H1 (cell line): ENCODE measurements around the gene PRRG2. TPM values are rescaled to one million over a fixed set of nuclear protein-coding genes. Genes with fewer than 3 reads are reported as not detected.

Experiments used
- CTCF ChIA-PET: fragments of 300-600 bp; sonication (Branson Sonifier 250); formaldehyde crosslinking; loops from one replicate; lab custom pipeline; 2021; ENCODE audit not compliant: partially characterized antibody; lab: Charles Lee
- POLR2A ChIA-PET: fragments of 300-600 bp; sonication (Branson Sonifier 250); formaldehyde crosslinking; loops from one replicate; lab custom pipeline; 2021; ENCODE audit warnings: inconsistent platforms; ENCODE audit not compliant: partially characterized antibody; lab: Charles Lee
- DNase-seq, 2 experiments: peaks; one replicate each; pipeline versions ENCODE4 v3.0.0 to v3.0.0-alpha.2; 2010 to 2022; ENCODE audit warnings: low spot score in 2 of 2, low read depth in 1 of 2, mixed read lengths in 1 of 2
- FAIRE-seq: peaks from 2 replicates; lab custom pipeline; 2011; peaks lifted over from hg19 to GRCh38; lab: Jason Lieb, UNC
- H2AFZ ChIP-seq: 2 replicates; pipeline ENCODE4 v1.8.1; 2012; ENCODE audit warnings: low read length, inconsistent platforms
- H2AK5ac ChIP-seq: 2 replicates; pipeline ENCODE4 v1.6.1; 2013; ENCODE audit warnings: low read depth, low read length
- H2BK120ac ChIP-seq: replicated peaks from 2 replicates; pipeline ENCODE3; 2013; ENCODE audit warnings: low read depth, low read length, inconsistent platforms
- H2BK12ac ChIP-seq: 2 replicates; pipeline ENCODE4 v1.6.1; 2013; ENCODE audit warnings: low read depth, low read length
- H2BK15ac ChIP-seq: 2 replicates; pipeline ENCODE4 v1.6.1; 2013; ENCODE audit warnings: low read length
- H2BK20ac ChIP-seq: 2 replicates; pipeline ENCODE4 v1.6.1; 2013; ENCODE audit warnings: low read length
- H2BK5ac ChIP-seq: 2 replicates; pipeline ENCODE4 v1.6.1; 2013; ENCODE audit warnings: low read depth, low read length
- H3K14ac ChIP-seq: 2 replicates; pipeline ENCODE4 v1.6.1; 2013; ENCODE audit warnings: inconsistent platforms; ENCODE audit not compliant: insufficient read length
- H3K18ac ChIP-seq: 2 replicates; pipeline ENCODE4 v1.6.1; 2013; ENCODE audit warnings: low read length; ENCODE audit errors: extremely low read depth
- H3K23ac ChIP-seq: 2 replicates; pipeline ENCODE4 v1.6.1; 2013; ENCODE audit warnings: inconsistent platforms; ENCODE audit not compliant: insufficient read length
- H3K23me2 ChIP-seq: 2 replicates; pipeline ENCODE4 v1.6.1; 2013; ENCODE audit warnings: low read depth, low read length
- H3K27ac ChIP-seq: 2 replicates; pipeline ENCODE4 v1.6.1; 2011; ENCODE audit warnings: low read depth, low read length, inconsistent platforms
- H3K27me3 ChIP-seq, 4 experiments: replicated peaks in 1 of 4; 1 replicate in 1 of 4; 2 replicates in 3 of 4; pipeline versions ENCODE4 v1.6.1 to v1.8.1; 2011 to 2013; ENCODE audit warnings: low read length in 3 of 4, mild to moderate bottlenecking in 3 of 4, inconsistent platforms in 2 of 4, mixed read lengths in 2 of 4, moderate library complexity in 1 of 4; ENCODE audit not compliant: control insufficient read depth in 3 of 4, insufficient read depth in 3 of 4; ENCODE audit errors: extremely low read depth in 1 of 4
- H3K36me3 ChIP-seq, 4 experiments: 2 replicates each; pipeline versions ENCODE4 v1.6.1 to v1.8.1; 2011 to 2013; ENCODE audit warnings: mild to moderate bottlenecking in 4 of 4, low read length in 3 of 4, moderate library complexity in 2 of 4, control low read depth in 1 of 4, inconsistent platforms in 1 of 4; ENCODE audit not compliant: insufficient read depth in 4 of 4, control insufficient read depth in 2 of 4
- H3K4ac ChIP-seq: replicated peaks from 2 replicates; pipeline ENCODE3; 2013; ENCODE audit warnings: low read length, low read depth, mixed read lengths, inconsistent platforms; ENCODE audit not compliant: insufficient read length
- H3K4me1 ChIP-seq, 4 experiments: replicated peaks in 1 of 4; 1 replicate in 1 of 4; 2 replicates in 3 of 4; pipeline versions ENCODE4 v1.6.1 to v1.8.1; 2011 to 2013; ENCODE audit warnings: low read length in 3 of 4, inconsistent platforms in 2 of 4, mixed read lengths in 1 of 4; ENCODE audit not compliant: insufficient read depth in 4 of 4, control insufficient read depth in 3 of 4
- H3K4me2 ChIP-seq, 2 experiments: 2 replicates each; pipeline versions ENCODE4 v1.6.1 to v1.8.1; 2011 to 2013; ENCODE audit warnings: low read depth in 2 of 2, low read length in 2 of 2, control low read depth in 1 of 2, inconsistent platforms in 1 of 2, mild to moderate bottlenecking in 1 of 2; ENCODE audit not compliant: insufficient read depth in 1 of 2
- H3K4me3 ChIP-seq, 4 experiments: fragments of 200-600, 300-600 bp in 1 of 4; sonication (generic), shearing (Covaris generic), sonication (Bioruptor Twin) in 1 of 4; 2 replicates each; pipeline versions ENCODE4 v1.5.1 to v1.8.1; 2011 to 2016; ENCODE audit warnings: low read length in 4 of 4, low read depth in 3 of 4, control low read depth in 2 of 4, inconsistent platforms in 2 of 4, mild to moderate bottlenecking in 2 of 4, mixed read lengths in 1 of 4, moderate library complexity in 1 of 4; ENCODE audit not compliant: insufficient read depth in 2 of 4; ENCODE audit errors: extremely low read depth in 1 of 4
- H3K56ac ChIP-seq: replicated peaks from 2 replicates; pipeline ENCODE3; 2013; ENCODE audit warnings: low read depth, mild to moderate bottlenecking, mixed read lengths, low read length, inconsistent platforms; ENCODE audit not compliant: insufficient read length
- H3K79me1 ChIP-seq: 2 replicates; pipeline ENCODE4 v1.6.1; 2013; ENCODE audit warnings: low read depth, low read length, control low read depth
- H3K79me2 ChIP-seq, 2 experiments: 2 replicates each; pipeline versions ENCODE4 v1.6.1 to v1.8.1; 2012 to 2013; ENCODE audit warnings: low read length in 2 of 2, mild to moderate bottlenecking in 2 of 2, inconsistent platforms in 1 of 2; ENCODE audit not compliant: insufficient read depth in 2 of 2, control insufficient read depth in 1 of 2
- H3K9ac ChIP-seq, 4 experiments: replicated peaks in 1 of 4; 1 replicate in 1 of 4; 2 replicates in 3 of 4; pipeline versions ENCODE4 v1.6.1 to v1.8.1; 2011 to 2013; ENCODE audit warnings: low read depth in 3 of 4, low read length in 3 of 4, control low read depth in 2 of 4, mild to moderate bottlenecking in 2 of 4, moderate library complexity in 2 of 4, inconsistent platforms in 1 of 4; ENCODE audit errors: extremely low read depth in 1 of 4
- H3K9me3 ChIP-seq, 2 experiments: 2 replicates each; pipeline versions ENCODE4 v1.6.1 to v1.8.1; 2012 to 2013; ENCODE audit warnings: mild to moderate bottlenecking in 2 of 2, moderate library complexity in 2 of 2, control low read depth in 1 of 2, inconsistent platforms in 1 of 2, low read depth in 1 of 2, low read length in 1 of 2, mixed read lengths in 1 of 2; ENCODE audit not compliant: insufficient read depth in 2 of 2
- H4K20me1 ChIP-seq, 2 experiments: replicated peaks in 1 of 2; 2 replicates each; pipeline versions ENCODE3 to v1.8.1; 2011 to 2013; ENCODE audit warnings: inconsistent platforms in 2 of 2, low read length in 2 of 2, mild to moderate bottlenecking in 1 of 2; ENCODE audit not compliant: insufficient read depth in 2 of 2, control insufficient read depth in 1 of 2
- H4K5ac ChIP-seq: 2 replicates; pipeline ENCODE4 v1.6.1; 2013; ENCODE audit warnings: low read length, low read depth, mixed read lengths, inconsistent platforms; ENCODE audit not compliant: insufficient read length
- H4K8ac ChIP-seq: 2 replicates; pipeline ENCODE4 v1.8.0; 2013; ENCODE audit warnings: mild to moderate bottlenecking, moderate library complexity, low read length, inconsistent platforms; ENCODE audit not compliant: insufficient read depth; ENCODE audit errors: extremely low read depth
- H4K91ac ChIP-seq: replicated peaks from 2 replicates; pipeline ENCODE3; 2013; ENCODE audit warnings: low read length, mixed read lengths, inconsistent platforms; ENCODE audit not compliant: insufficient read length
- CBX8 ChIP-seq: fragments of 300-800, 300-1000 bp; sonication (generic); IDR thresholded peaks from 2 replicates; pipeline ENCODE4 v1.7.1; 2016; ENCODE audit warnings: low read depth, low read length, borderline replicate concordance
- CEBPB ChIP-seq: IDR thresholded peaks from 2 replicates; pipeline ENCODE4 v1.6.1; 2012; ENCODE audit warnings: low read depth, low read length
- CREB1 ChIP-seq: IDR thresholded peaks from 2 replicates; pipeline ENCODE4 v1.6.1; 2012; ENCODE audit warnings: inconsistent platforms
- EGR1 ChIP-seq: IDR thresholded peaks from 2 replicates; pipeline ENCODE4 v1.6.1; 2011; ENCODE audit warnings: low read depth, low read length, borderline replicate concordance
- HDAC6 ChIP-seq: IDR thresholded peaks from one replicate; pipeline ENCODE4 v1.7.1; 2012; ENCODE audit warnings: low read depth, mild to moderate bottlenecking, inconsistent platforms, low read length, moderate library complexity
- JUN ChIP-seq: IDR thresholded peaks from 2 replicates; pipeline ENCODE4 v1.6.1; 2011; ENCODE audit warnings: low read depth, mild to moderate bottlenecking, improper control_type of control experiment, low read length
- JUND ChIP-seq: IDR thresholded peaks from 2 replicates; pipeline ENCODE4 v1.6.1; 2011; ENCODE audit warnings: mild to moderate bottlenecking, improper control_type of control experiment, low read length
- RAD21 ChIP-seq, 2 experiments: IDR thresholded peaks in 1 of 2; conservative IDR thresholded peaks in 1 of 2; 2 replicates each; pipeline ENCODE4 v1.6.1; 2011; ENCODE audit warnings: low read depth in 2 of 2, low read length in 2 of 2, improper control_type of control experiment in 1 of 2, inconsistent platforms in 1 of 2, mild to moderate bottlenecking in 1 of 2, moderate library complexity in 1 of 2
- SIN3A ChIP-seq, 2 experiments: IDR thresholded peaks in 1 of 2; conservative IDR thresholded peaks in 1 of 2; 2 replicates each; pipeline ENCODE4 v1.6.1; 2011 to 2012; ENCODE audit warnings: low read length in 2 of 2, improper control_type of control experiment in 1 of 2, low read depth in 1 of 2, mild to moderate bottlenecking in 1 of 2
- SIX5 ChIP-seq: IDR thresholded peaks from 2 replicates; pipeline ENCODE4 v1.6.1; 2011; ENCODE audit warnings: mild to moderate bottlenecking, low read depth, low read length
- SP1 ChIP-seq: IDR thresholded peaks from 2 replicates; pipeline ENCODE4 v1.6.1; 2011; ENCODE audit warnings: low read depth, low read length
- SP2 ChIP-seq: IDR thresholded peaks from 2 replicates; pipeline ENCODE4 v1.6.1; 2012; ENCODE audit warnings: mild to moderate bottlenecking, low read length, inconsistent platforms
- TAF1 ChIP-seq: IDR thresholded peaks from 2 replicates; pipeline ENCODE4 v1.6.1; 2011; ENCODE audit warnings: mild to moderate bottlenecking, low read depth, low read length
- TBP ChIP-seq: IDR thresholded peaks from 2 replicates; pipeline ENCODE4 v1.6.1; 2011; ENCODE audit warnings: low read depth, low read length, improper control_type of control experiment
- YY1 ChIP-seq: IDR thresholded peaks from 2 replicates; pipeline ENCODE4 v1.6.1; 2011; ENCODE audit warnings: low read depth, mild to moderate bottlenecking, low read length
- WGBS, 2 experiments: shearing (Covaris generic) in 1 of 2; methylation state at CpG; one replicate each; pipeline versions ENCODE4 v1.1.6 to v1.1.7; 2013 to 2015; ENCODE audit warnings: low lambda C conversion rate in 2 of 2, mixed read lengths in 2 of 2, inconsistent platforms in 1 of 2, low coverage in 1 of 2, missing lambda C conversion rate in 1 of 2; ENCODE audit not compliant: insufficient replicate concordance in 2 of 2, insufficient coverage in 1 of 2, insufficient read length in 1 of 2; ENCODE audit errors: extremely low coverage in 1 of 2, missing lambda C conversion rate in 1 of 2; 5-methylcytosine and 5-hydroxymethylcytosine counted together
- polyA plus RNA-seq, 7 experiments: library from polyadenylated mRNA; depleted of rRNA in 3 of 7; stranded (reverse) in 5 of 7; unstranded in 2 of 7; fragments of >200 nt in 5 of 7; fragments of 200-250 nt in 2 of 7; gene quantifications; 1 replicate in 5 of 7; 2 replicates in 1 of 7; 4 replicates in 1 of 7; pipeline versions ENCODE4 v1.2.1 to v1.2.3, GENCODE V29; 2011 to 2013; ENCODE audit warnings: missing spikeins in 2 of 7, mixed read lengths in 2 of 7
- total RNA-seq: library from RNA; stranded (reverse); fragmentation: NEBNext Ultra II Directional; extraction: Animal tissue kit (Norgen Biotek cat#: 25700); gene quantifications from 2 replicates; pipeline ENCODE4 v1.2.1, GENCODE V29; 2021

The PRRG2 gene
- total and polyA plus RNA-seq, 2 of the 8 experiments (the other 6 are each of a cell fraction or from before 2014, with no cell fraction given) = 4.1 to 5.6 TPM

DNA sequence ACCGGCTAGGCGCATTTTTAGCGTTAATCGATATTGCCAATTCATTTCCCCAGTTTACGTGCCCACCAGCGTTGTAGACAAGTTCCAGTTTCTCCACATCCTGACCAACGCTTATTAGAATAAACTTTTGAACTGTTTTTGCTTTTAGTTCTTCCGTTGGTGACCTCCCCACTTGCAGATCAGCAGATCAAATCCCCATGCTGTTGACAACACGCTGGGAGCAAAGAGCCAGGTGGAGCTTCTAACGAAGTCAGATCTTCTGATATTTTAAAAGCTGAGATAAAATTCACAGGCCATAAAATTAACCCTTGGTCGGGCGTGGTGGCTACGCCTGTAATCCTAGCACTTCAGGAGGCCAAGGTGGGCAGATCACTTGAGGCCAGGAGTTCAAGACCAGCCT lies 32.1 kb upstream of the PRRG2 start:
- H2BK12ac ChIP-seq = no peak overlapping the region
- H3K56ac ChIP-seq = no peak overlapping the region
- no peaks in the 10 kb centered on the region; a peak in 2 of 8 replicates for H3K36me3 ChIP-seq
- H2BK120ac ChIP-seq = no peak overlapping the region
- no peaks in the 10 kb centered on the region for H3K4me1 ChIP-seq
- ChIA-PET CTCF (interaction anchor here (0.8 to 18.1 kb wide), 6 partner anchors 8 to 72 kb away, joined by 3 to 240 read pairs (median 29); no protein-coding TSS in a partner anchor), POLR2A (interaction anchor here (0.7 to 2.4 kb wide), 9 partner anchors 9 to 96 kb away, joined by 3 to 7 read pairs (median 4); partner anchors contain the start of genes ALDH16A1 and NOSIP)
- H3K9ac ChIP-seq = no peak overlapping the region
- no peaks in the 10 kb centered on the region for H3K23me2 ChIP-seq
- H2BK15ac ChIP-seq = no peak overlapping the region
- H2AK5ac ChIP-seq = no peak overlapping the region
- H3K27me3 ChIP-seq = no peaks in the 10 kb centered on the region
- H3K79me2 ChIP-seq = no peaks in the 10 kb centered on the region
- no peak overlapping the region for H3K14ac ChIP-seq
- no peak overlapping the region for H3K23ac ChIP-seq
- no peak overlapping the region for H4K91ac ChIP-seq
- H3K4ac ChIP-seq = no peak overlapping the region
- no peak for FAIRE-seq
- H3K18ac ChIP-seq = no peak overlapping the region
- no peak for DNase-seq
- H3K79me1 ChIP-seq = no peaks in the 10 kb centered on the region
- H4K8ac ChIP-seq = no peak overlapping the region
- no peak overlapping the region for H4K5ac ChIP-seq
- WGBS, 2 experiments = 88% methylated on average over 13 of the region's 13 CpGs; no CpG with 5 or more reads in 1 of the 2 experiments
- no peak overlapping the region for H3K4me3 ChIP-seq
- H3K27ac ChIP-seq = no peak overlapping the region
- no peak overlapping the region for H2BK5ac ChIP-seq
- no peaks in the 10 kb centered on the region for H4K20me1 ChIP-seq
- H2AFZ ChIP-seq = no peak overlapping the region
- TF ChIP-seq SP1 = no peak
- no peak for TF ChIP-seq CBX8
- TF ChIP-seq TAF1 = no peak
- TF ChIP-seq SP2 = no peak
- no peak for TF ChIP-seq SIX5
- no peak for TF ChIP-seq CREB1
- no peak for TF ChIP-seq EGR1
- TF ChIP-seq RAD21 (IDR thresholded peaks at IDR 0.05 in 1 of 2, conservative IDR thresholded peaks at IDR 0.05 in 1 of 2; ENCODE audit: low read depth in 2 of 2, low read length in 2 of 2) = no peak
- no peak for TF ChIP-seq SIN3A (conservative IDR thresholded peaks at IDR 0.05 in 1 of 2, IDR thresholded peaks at IDR 0.05 in 1 of 2; ENCODE audit: low read depth in 1 of 2, low read length in 2 of 2)
- no peak for TF ChIP-seq JUND
- TF ChIP-seq CEBPB = no peak
- TF ChIP-seq JUN = no peak
- no peak for TF ChIP-seq HDAC6
- TF ChIP-seq YY1 = no peak
- TF ChIP-seq TBP = no peak
- no peak overlapping the region for H2BK20ac ChIP-seq
- no peak overlapping the region for H3K4me2 ChIP-seq
- H3K9me3 ChIP-seq = no peaks in the 10 kb centered on the region
